A204.1 (cell line): ENCODE measurements around the gene TM9SF2.

ENCODE experiments used
- FAIRE-seq: peaks from 2 replicates; lab custom pipeline; 2012; peaks lifted over from hg19 to GRCh38; lab: Jason Lieb, UNC

Gene TM9SF2

GRCh38 chr13:99495466-99496183 is 5.6 kb upstream of the TM9SF2 start:
- no peak for FAIRE-seq

GRCh38 chr13:99496184-99497142 is 4.8 kb upstream of the TM9SF2 start:
- FAIRE-seq = peak; percentile 100

GRCh38 chr13:99498171-99499161 is 2.8 kb upstream of the TM9SF2 start:
- FAIRE-seq = peak; percentile 90

- no peak for FAIRE-seq
Measured at GRCh38 chr13:99500839-99501183, 461 bp upstream of the TM9SF2 start.

DNA sequence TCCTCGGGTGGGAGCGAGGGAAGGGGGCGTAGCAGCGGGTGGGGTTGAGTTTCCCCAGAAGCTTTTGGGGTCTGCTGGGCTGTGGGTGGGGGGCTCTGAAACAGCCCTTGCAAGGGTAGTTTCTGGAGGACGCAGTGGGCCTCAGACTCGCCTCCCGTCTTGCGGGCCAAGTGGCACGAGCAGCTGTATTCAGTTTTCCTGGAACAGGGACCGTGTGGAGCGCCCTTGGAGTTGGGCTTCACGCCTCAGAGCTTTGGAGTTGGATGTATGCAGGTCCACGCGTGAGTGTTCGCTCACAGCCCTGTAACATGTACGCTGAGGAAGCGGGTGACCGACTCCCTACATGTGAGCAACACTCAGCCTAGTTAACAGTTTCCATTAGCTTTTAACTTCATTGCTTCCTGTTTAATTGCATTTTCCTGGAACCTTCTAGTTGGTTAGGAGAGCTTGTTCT is 603 bp downstream of the TM9SF2 start:
- FAIRE-seq = no peak

DNA sequence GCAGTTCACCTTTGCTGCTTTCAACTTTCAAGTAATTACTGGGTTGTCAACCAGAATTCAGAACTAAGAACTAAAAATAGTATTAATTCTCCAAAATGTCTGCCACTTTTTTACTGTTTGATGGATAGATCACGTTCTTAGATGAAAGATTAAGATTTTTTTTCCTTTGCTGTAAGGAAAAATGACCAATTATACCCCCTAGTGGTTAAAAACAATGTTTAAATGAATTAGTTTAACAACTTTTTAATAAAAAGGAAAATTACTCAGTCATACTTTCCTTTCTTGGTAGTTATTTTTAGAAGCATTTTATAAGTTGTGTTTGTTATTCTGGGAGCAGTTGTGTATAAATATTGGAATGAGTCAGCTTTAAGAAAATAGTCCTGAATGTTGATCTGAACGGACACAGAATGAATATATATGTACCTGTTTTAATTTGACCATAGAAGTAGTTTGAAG is 4.6 kb downstream of the TM9SF2 start:
- FAIRE-seq = peak; percentile 83

GRCh38 chr13:99506634-99507033 is 5.4 kb downstream of the TM9SF2 start:
- no peak for FAIRE-seq

DNA sequence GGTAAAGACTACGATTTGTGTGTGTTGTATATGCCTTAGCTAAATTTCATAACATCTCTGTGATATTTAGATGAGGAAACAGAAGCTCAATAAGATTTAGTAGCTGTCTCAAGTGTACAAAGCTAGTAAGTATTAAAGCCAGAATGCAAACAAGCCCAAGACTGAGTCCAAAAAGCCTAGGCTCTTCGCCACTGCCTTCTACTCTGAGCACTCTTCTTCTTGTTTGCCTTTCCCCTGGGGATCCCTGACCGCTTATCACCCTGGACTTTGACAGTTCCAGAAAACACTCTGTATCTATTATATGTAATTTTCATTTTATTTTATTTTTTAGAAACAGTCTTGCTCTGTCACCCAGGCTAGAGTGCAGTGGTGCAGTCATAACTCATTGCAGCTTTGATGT is 5.8 kb downstream of the TM9SF2 start:
- no peak for FAIRE-seq

GRCh38 chr13:99507551-99507950 is 6.3 kb downstream of the TM9SF2 start:
- no peak for FAIRE-seq

- FAIRE-seq = no peak
Measured at GRCh38 chr13:99507986-99508385, 6.7 kb downstream of the TM9SF2 start.

DNA sequence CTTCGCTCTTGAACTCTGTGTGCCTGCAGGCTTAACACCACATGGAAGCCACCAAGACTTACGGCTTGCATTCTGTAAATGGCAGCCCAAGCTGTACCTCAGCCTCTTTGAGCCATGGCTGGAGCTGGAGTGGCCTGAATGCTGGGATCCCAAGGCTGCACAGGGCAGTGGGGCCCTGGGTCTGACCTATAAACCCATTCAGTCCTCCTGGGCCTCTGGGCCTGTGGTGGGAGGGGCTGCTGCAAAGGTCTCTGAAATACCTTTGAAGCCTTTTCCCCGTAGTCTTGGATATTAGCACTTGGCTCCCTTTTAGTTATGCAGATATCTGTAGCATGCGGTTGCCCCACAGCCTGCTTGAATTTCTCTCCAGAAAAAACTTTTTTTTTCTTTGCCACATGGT is 8.2 kb downstream of the TM9SF2 start:
- FAIRE-seq = no peak

DNA sequence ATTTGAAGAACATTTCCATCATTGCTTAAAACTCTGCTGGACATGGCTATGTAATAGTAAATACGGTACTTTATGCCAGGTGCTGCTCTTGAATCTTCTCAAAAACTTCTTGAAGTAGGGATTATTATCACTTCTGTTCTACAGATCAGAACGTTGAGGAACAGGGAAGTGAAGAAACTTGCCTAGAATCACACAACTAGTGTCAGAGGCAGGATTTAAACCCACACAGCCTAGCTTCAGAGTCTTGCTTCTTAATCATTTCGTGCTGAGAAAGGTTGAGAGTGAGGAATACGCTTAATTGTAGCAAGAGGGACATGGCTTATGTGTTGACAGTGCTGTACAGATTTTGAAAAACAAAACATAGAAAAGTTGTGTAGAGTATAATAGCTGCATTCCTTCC is 13.5 kb downstream of the TM9SF2 start:
- no peak for FAIRE-seq

- FAIRE-seq = no peak
Measured at GRCh38 chr13:99516153-99516929, 15.1 kb downstream of the TM9SF2 start.

DNA sequence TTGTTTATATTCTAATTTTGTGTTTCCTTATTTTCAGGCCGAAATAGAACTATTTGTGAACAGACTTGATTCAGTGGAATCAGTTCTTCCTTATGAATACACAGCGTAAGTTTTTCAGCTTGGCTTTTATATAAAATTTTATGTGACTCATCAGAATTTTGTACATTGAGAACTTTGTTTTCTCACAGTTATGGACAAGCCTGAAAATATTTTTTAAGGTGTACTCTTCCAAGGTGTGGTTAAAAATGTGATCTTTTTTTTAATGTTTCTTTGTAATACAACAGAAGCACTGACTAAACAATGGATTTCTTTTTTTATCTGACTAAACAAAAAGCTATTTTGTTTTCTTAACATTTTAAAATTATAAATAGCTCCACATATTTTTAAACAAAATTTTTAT is 16.3 kb downstream of the TM9SF2 start:
- no peak for FAIRE-seq

- FAIRE-seq = no peak
Measured at GRCh38 chr13:99517984-99518383, 16.7 kb downstream of the TM9SF2 start.

DNA sequence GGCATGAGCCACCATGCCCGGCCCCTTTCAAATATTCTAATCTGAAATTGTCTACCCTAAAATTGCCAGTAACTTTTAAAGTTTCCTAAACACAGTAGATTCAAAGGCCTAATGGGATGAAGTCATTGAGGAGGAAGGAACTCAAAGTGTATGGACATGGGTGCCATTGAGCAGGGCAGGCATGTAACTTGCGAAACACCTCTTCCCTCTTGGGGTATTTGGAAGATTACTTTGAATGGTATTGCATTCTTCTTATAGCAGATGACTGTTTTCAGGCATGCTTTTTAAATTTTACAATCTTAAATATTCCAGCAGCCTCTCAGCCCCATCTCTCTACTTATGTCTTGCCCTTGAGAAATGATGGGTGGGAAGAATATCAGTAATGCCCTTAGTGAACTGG is 21.0 kb downstream of the TM9SF2 start:
- FAIRE-seq = no peak

- FAIRE-seq = no peak
Measured at GRCh38 chr13:99523838-99524237, 22.6 kb downstream of the TM9SF2 start.

- no peak for FAIRE-seq
Measured at GRCh38 chr13:99525967-99526366, 24.7 kb downstream of the TM9SF2 start.

DNA sequence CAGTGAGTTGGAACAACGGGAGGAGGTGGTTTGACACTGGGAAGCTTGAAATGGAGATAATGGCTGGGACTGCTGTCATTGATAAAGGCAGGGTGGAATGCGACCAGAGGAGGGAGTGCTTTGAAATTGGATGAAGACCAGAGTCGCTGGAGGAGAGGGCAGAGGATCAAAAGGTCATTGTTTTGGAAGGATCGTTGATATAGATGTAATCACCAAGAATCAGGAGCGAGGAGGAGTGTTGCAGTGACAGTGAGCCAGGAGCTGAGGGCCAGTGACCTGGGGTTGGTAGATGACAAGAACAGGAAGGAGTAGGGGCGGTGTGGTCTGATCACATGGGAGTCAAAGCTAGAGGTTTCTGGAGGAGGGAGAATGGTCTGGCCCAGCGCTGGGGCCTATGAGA is 25.3 kb downstream of the TM9SF2 start:
- no peak for FAIRE-seq

DNA sequence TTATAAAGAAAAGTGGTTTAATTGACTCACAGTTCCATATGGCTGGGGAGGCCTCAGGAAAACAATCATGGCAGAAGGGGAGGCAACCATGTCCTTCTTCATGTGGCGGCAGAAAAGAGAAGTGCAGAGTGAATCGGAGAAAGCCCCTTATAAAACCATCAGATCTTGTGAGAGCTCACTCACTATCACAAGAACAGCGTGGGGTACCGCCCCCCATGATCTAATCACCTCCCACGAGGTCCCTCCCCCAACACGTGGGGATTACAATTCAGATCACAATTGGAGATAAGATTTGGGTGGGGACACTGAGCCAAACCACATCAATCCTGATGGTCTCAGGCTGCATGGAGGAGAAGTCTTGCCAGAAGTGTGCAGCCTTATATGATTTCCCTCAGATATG is 26.0 kb downstream of the TM9SF2 start:
- FAIRE-seq = no peak

- peak; percentile 94 for FAIRE-seq
Measured at GRCh38 chr13:99528547-99528946, 27.3 kb downstream of the TM9SF2 start.
